Panc1 (cell line): ENCODE results near the gene ALK. TPM values are rescaled to one million over a fixed set of nuclear protein-coding genes. Genes with fewer than 3 reads are reported as not detected.

Experiments used
- ATAC-seq: fragments of 200-7000 bp; cut with Tn5 transposase; 2 replicates; pipeline ENCODE4 v1.9.1; 2020; ENCODE audit warnings: mild to moderate bottlenecking, moderate library complexity
- BruUV-seq: library from RNA; stranded (reverse); fragments of 400-500 nt; replicated peaks from 2 replicates; lab custom pipeline; 2021; lab: Mats Ljungman, UMichigan
- CTCF ChIA-PET: fragments of 300-600 bp; sonication (Branson Sonifier 250); formaldehyde crosslinking; loops from one replicate; lab custom pipeline; 2022; ENCODE audit warnings: antibody characterized with exemption; lab: Charles Lee
- POLR2A ChIA-PET: fragments of 300-600 bp; sonication (Branson Sonifier 250); formaldehyde crosslinking; loops from one replicate; lab custom pipeline; 2022; ENCODE audit warnings: antibody characterized with exemption; lab: Charles Lee
- DNase-seq: peaks from one replicate; pipeline ENCODE4 v3.0.0-alpha.2; 2010; ENCODE audit warnings: low read depth, low spot score
- H3K27ac ChIP-seq: 2 replicates; pipeline ENCODE4 v1.5.1; 2011; ENCODE audit warnings: mild to moderate bottlenecking, low read length, inconsistent platforms
- H3K27me3 ChIP-seq: fragments of 200-500 bp; sonication (Bioruptor generic); 2 replicates; pipeline ENCODE4 v1.6.0; 2014; ENCODE audit warnings: low read length, inconsistent platforms; ENCODE audit not compliant: control insufficient read depth, insufficient read depth
- H3K36me3 ChIP-seq: fragments of 200-500 bp; sonication (Bioruptor generic); 2 replicates; pipeline ENCODE4 v1.5.1; 2014; ENCODE audit warnings: inconsistent platforms, mild to moderate bottlenecking, low read length, moderate library complexity; ENCODE audit not compliant: control insufficient read depth, insufficient read depth
- H3K4me1 ChIP-seq: 2 replicates; pipeline ENCODE4 v1.5.1; 2011; ENCODE audit warnings: inconsistent platforms, mild to moderate bottlenecking, low read length, moderate library complexity; ENCODE audit not compliant: control insufficient read depth, insufficient read depth
- H3K4me3 ChIP-seq, 2 experiments: 2 replicates each; pipeline ENCODE4 v1.5.1; 2011 to 2012; ENCODE audit warnings: low read depth in 2 of 2, low read length in 2 of 2, mild to moderate bottlenecking in 2 of 2, inconsistent platforms in 1 of 2, moderate library complexity in 1 of 2
- H3K9me3 ChIP-seq: fragments of 200-500 bp; sonication (Bioruptor generic); 2 replicates; pipeline ENCODE4 v1.5.1; 2014; ENCODE audit warnings: low read depth, mild to moderate bottlenecking, inconsistent platforms, low read length, moderate library complexity; ENCODE audit not compliant: control insufficient read depth, insufficient read depth
- POLR2AphosphoS5 ChIP-seq: IDR thresholded peaks from 2 replicates; pipeline ENCODE4 v1.6.1; 2012; ENCODE audit warnings: mild to moderate bottlenecking, low read depth, low read length, moderate library complexity
- REST ChIP-seq, 2 experiments: IDR thresholded peaks; 2 replicates each; pipeline ENCODE4 v1.6.1; 2011 to 2012; ENCODE audit warnings: low read depth in 2 of 2, control low read depth in 1 of 2, low read length in 1 of 2, mild to moderate bottlenecking in 1 of 2, moderate library complexity in 1 of 2; ENCODE audit not compliant: insufficient read depth in 1 of 2
- SIN3A ChIP-seq: IDR thresholded peaks from 2 replicates; pipeline ENCODE4 v1.6.1; 2012; ENCODE audit warnings: low read depth, mild to moderate bottlenecking, low read length, moderate library complexity, borderline replicate concordance; ENCODE audit not compliant: insufficient read depth
- TCF7L2 ChIP-seq: IDR thresholded peaks from 2 replicates; pipeline ENCODE4 v1.6.1; 2011; ENCODE audit warnings: mild to moderate bottlenecking, low read depth, low read length, inconsistent platforms
- in situ Hi-C: cut with HindIII; loops from 2 replicates; pipeline ENCODE4 v1.10.0; 2016; ENCODE audit warnings: low sequenced_read_pairs, low pct_unique_long_range_greater_than_20kb
- intact Hi-C: fragments of 100-400 bp; cut with micrococcal nuclease; formaldehyde crosslinking; loops from one replicate; pipeline ENCODE4 v1.10.0; 2022; ENCODE audit not compliant: unreplicated experiment
- total RNA-seq: library from RNA; stranded (reverse); gene quantifications from one replicate; pipeline ENCODE4 v1.2.1, GENCODE V29; 2021; ENCODE audit not compliant: unreplicated experiment
- TF ChIP-seq, protein P1 (sequence below): fragments of 450-650 bp; IDR thresholded peaks from 2 replicates; pipeline ENCODE4 v1.5.1; 2017; ENCODE audit warnings: mild to moderate bottlenecking

The ALK gene
- total RNA-seq, 1 experiment from 2014 or later, result not detected

- Histone ChIP-seq H3K4me3 (no peak overlapping the region), H3K9me3 (no peaks in the 10 kb centered on the region), H3K36me3 (no peaks in the 10 kb centered on the region), H3K27ac (no peak overlapping the region), H3K4me1 (no peaks in the 10 kb centered on the region), H3K27me3 (peaks cover 10% of the 10 kb centered on the region)
- no TSS peak for BruUV-seq
- intact Hi-C loops (no loop called here), in situ Hi-C loops (no loop called here)
- ATAC-seq (no peak), DNase-seq (no peak)
- CTCF ChIA-PET, result no interaction called here
- no peak for TF ChIP-seq POLR2AphosphoS5
- POLR2A ChIA-PET, result no interaction called here
These were observed 309.5 kb downstream of the ALK start for GRCh38 chr2:29611850-29612249.

DNA sequence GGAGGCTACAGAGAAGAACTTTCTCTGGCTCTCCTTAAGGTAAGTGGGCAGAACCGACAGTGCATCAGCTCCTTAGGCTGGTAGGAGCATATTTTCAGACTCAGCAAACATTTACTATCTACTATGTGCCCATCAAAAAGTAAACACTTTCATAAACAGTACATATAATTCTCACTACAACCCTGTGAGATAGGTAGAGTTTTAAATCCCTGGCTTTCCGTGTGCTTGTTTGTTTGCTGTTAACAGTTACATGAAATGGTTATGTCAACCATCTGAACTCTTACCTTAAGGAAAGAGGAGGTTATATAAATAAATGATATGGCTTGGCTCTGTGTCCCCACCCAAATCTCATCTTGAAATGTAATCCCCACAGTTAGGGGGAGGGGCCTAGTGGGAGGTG lies 310.1 kb downstream of the ALK start:
- Histone ChIP-seq H3K4me1 (no peaks in the 10 kb centered on the region), H3K27me3 (peaks cover 10% of the 10 kb centered on the region), H3K36me3 (no peaks in the 10 kb centered on the region), H3K9me3 (no peaks in the 10 kb centered on the region), H3K27ac (no peak overlapping the region), H3K4me3 (no peak overlapping the region)
- no peak for TF ChIP-seq POLR2AphosphoS5
- no peak for TF ChIP-seq SIN3A
- TF ChIP-seq TCF7L2, result no peak
- TF ChIP-seq, protein P1, sequence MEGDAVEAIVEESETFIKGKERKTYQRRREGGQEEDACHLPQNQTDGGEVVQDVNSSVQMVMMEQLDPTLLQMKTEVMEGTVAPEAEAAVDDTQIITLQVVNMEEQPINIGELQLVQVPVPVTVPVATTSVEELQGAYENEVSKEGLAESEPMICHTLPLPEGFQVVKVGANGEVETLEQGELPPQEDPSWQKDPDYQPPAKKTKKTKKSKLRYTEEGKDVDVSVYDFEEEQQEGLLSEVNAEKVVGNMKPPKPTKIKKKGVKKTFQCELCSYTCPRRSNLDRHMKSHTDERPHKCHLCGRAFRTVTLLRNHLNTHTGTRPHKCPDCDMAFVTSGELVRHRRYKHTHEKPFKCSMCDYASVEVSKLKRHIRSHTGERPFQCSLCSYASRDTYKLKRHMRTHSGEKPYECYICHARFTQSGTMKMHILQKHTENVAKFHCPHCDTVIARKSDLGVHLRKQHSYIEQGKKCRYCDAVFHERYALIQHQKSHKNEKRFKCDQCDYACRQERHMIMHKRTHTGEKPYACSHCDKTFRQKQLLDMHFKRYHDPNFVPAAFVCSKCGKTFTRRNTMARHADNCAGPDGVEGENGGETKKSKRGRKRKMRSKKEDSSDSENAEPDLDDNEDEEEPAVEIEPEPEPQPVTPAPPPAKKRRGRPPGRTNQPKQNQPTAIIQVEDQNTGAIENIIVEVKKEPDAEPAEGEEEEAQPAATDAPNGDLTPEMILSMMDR, result no peak
- TF ChIP-seq REST (IDR thresholded peaks at IDR 0.05; ENCODE audit: insufficient read depth in 1 of 2, low read depth in 2 of 2, low read length in 1 of 2), result no peak
- ATAC-seq, result no peak
- no TSS peak for BruUV-seq
- intact Hi-C loops (no loop called here), in situ Hi-C loops (no loop called here)
- DNase-seq, result no peak
- CTCF ChIA-PET, result no interaction called here
- POLR2A ChIA-PET, result no interaction called here

- H3K4me1 ChIP-seq, result no peaks in the 10 kb centered on the region
- H3K9me3 ChIP-seq, result no peaks in the 10 kb centered on the region
- TF ChIP-seq SIN3A, result no peak
- TF ChIP-seq POLR2AphosphoS5, result no peak
- TF ChIP-seq TCF7L2, result no peak
- TF ChIP-seq REST (IDR thresholded peaks at IDR 0.05; ENCODE audit: insufficient read depth in 1 of 2, low read depth in 2 of 2, low read length in 1 of 2), result no peak
- TF ChIP-seq, protein P1, result no peak
- in situ Hi-C loops (no loop called here), intact Hi-C loops (no loop called here)
- BruUV-seq, result no TSS peak
- ATAC-seq, result no peak
- no peak for DNase-seq
- H3K27ac ChIP-seq, result no peak overlapping the region
- POLR2A ChIA-PET, result no interaction called here
- CTCF ChIA-PET, result no interaction called here
- no peak overlapping the region for H3K4me3 ChIP-seq
- peaks cover 10% of the 10 kb centered on the region for H3K27me3 ChIP-seq
- no peaks in the 10 kb centered on the region for H3K36me3 ChIP-seq
These were observed 310.8 kb downstream of the ALK start for GRCh38 chr2:29610569-29610968.
